Body of pancreas (tissue), 4 donors: ENCODE data around the gene ARHGAP26.

ENCODE experiments used
- POLR2A ChIP-seq, 3 donors: fragments of 450-650 bp; IDR thresholded peaks; one replicate each; pipeline ENCODE4 v1.6.1; 2016; ENCODE audit warnings: antibody characterized with exemption in 3 of 3, mild to moderate bottlenecking in 2 of 3
- TF ChIP-seq, protein P1 (sequence below), 7 experiments: fragments of 450-650 bp in 4 of 7; fragments of 200-600 bp in 3 of 7; sonication (generic) in 3 of 7; IDR thresholded peaks; one replicate each; pipeline ENCODE4 v1.5.1; 2016 to 2019; ENCODE audit warnings: antibody characterized with exemption in 7 of 7

DNA sequence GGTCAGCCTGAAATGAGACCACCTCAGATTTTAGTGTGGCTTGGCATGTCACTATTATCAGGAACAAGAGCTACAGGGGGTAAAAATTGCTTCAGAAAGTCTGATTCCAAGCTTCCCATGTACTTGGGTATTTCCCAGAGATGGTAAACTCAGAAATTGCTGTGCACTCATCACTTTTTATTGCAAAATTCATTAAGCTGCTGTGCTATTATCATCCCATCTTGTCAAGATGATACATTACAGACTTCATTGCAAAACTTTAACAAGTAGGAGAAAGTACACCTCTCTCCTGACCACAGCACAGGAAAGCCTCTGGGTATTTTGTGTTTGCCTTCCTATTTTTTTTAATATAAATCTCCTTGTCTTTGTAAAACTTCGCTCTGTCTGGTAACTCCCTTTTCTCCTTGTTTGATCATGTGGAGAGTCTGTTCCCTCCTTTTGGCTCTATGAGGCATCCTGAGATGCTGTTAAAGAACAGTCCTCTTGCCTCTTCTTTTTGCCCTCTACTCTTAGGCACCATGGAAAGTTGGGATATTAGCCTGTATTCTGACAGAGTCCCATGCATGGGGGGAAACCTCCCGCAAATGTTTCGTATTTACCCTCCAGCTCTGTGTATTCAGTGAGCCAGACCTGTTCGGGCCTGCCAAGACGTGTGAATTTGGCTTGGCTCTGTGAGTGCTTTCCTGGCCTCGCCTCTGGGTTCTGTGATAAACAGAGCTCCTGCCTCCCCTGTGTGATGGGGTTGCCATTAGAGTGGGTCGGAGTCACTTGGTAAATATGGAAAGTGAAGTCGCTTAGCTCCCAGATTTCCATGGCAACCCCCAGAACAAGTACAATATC, 372.6 kb downstream of the ARHGAP26 start:
- TF ChIP-seq, protein P1, sequence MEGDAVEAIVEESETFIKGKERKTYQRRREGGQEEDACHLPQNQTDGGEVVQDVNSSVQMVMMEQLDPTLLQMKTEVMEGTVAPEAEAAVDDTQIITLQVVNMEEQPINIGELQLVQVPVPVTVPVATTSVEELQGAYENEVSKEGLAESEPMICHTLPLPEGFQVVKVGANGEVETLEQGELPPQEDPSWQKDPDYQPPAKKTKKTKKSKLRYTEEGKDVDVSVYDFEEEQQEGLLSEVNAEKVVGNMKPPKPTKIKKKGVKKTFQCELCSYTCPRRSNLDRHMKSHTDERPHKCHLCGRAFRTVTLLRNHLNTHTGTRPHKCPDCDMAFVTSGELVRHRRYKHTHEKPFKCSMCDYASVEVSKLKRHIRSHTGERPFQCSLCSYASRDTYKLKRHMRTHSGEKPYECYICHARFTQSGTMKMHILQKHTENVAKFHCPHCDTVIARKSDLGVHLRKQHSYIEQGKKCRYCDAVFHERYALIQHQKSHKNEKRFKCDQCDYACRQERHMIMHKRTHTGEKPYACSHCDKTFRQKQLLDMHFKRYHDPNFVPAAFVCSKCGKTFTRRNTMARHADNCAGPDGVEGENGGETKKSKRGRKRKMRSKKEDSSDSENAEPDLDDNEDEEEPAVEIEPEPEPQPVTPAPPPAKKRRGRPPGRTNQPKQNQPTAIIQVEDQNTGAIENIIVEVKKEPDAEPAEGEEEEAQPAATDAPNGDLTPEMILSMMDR (IDR thresholded peaks at IDR 0.05) = no peak
- no peak for TF ChIP-seq POLR2A (IDR thresholded peaks at IDR 0.05)
